GM12878 (cell line): Measurements from ENCODE around the gene TRAF3IP3. TPM values are rescaled to one million over a fixed set of nuclear protein-coding genes. Genes with fewer than 3 reads are reported as not detected.

Source experiments
- ATAC-seq: fragments of 200-7000 bp; cut with Tn5 transposase; 3 replicates; pipeline ENCODE4 v1.9.1; 2020; ENCODE audit warnings: mild to moderate bottlenecking, moderate library complexity
- BruUV-seq: library from RNA; stranded (reverse); fragments of 400-500 nt; replicated peaks from 2 replicates; lab custom pipeline; 2021; lab: Mats Ljungman, UMichigan
- CTCF ChIA-PET: fragments of 300-600 bp; sonication (Branson Sonifier 250); formaldehyde crosslinking; extraction: SDS; loops from one replicate; lab custom pipeline; 2021; ENCODE audit warnings: inconsistent platforms; lab: Yijun Ruan, JAX
- POLR2A ChIA-PET: fragments of 350-600 bp; formaldehyde crosslinking; extraction: SDS; loops from one replicate; lab custom pipeline; 2021; ENCODE audit warnings: inconsistent platforms; lab: Charles Lee
- RAD21 ChIA-PET: fragments of 300-600 bp; sonication (Branson Sonifier 250); formaldehyde crosslinking; loops from one replicate; lab custom pipeline; 2023; ENCODE audit warnings: antibody characterized with exemption; ENCODE audit not compliant: unreplicated experiment; lab: Charles Lee
- SMC1A ChIA-PET: fragments of 300-600 bp; sonication (Branson Sonifier 250); formaldehyde crosslinking; loops from one replicate; lab custom pipeline; 2023; ENCODE audit not compliant: unreplicated experiment, uncharacterized antibody; lab: Charles Lee
- DNase-seq: peaks from one replicate; pipeline ENCODE4 v3.0.0-alpha.2; 2011; ENCODE audit warnings: low read depth, low spot score
- FAIRE-seq: peaks from 3 replicates; lab custom pipeline; 2011; peaks lifted over from hg19 to GRCh38; lab: Jason Lieb, UNC
- H2AFZ ChIP-seq: 2 replicates; pipeline ENCODE4 v1.6.0; 2011; ENCODE audit warnings: low read depth, low read length, control low read depth; ENCODE audit not compliant: control insufficient read depth
- H3K27ac ChIP-seq: 2 replicates; pipeline ENCODE4 v1.5.1; 2011; ENCODE audit warnings: control low read depth; ENCODE audit not compliant: control insufficient read depth, insufficient read depth
- H3K27me3 ChIP-seq, 2 experiments: replicated peaks in 1 of 2; 2 replicates each; pipeline versions ENCODE4 v1.6.0 to v1.6.1; 2011; ENCODE audit warnings: low read length in 1 of 2; ENCODE audit not compliant: control insufficient read depth in 2 of 2, insufficient read depth in 2 of 2
- H3K36me3 ChIP-seq, 2 experiments: 2 replicates each; pipeline ENCODE4 v1.5.1; 2011; ENCODE audit warnings: low read length in 1 of 2; ENCODE audit not compliant: control insufficient read depth in 2 of 2, insufficient read depth in 2 of 2
- H3K4me1 ChIP-seq: 2 replicates; pipeline ENCODE4 v1.6.1; 2011; ENCODE audit warnings: mild to moderate bottlenecking, low read length, moderate library complexity, mixed read lengths; ENCODE audit not compliant: control insufficient read depth, insufficient read depth
- H3K4me2 ChIP-seq: 2 replicates; pipeline ENCODE4 v1.6.0; 2011; ENCODE audit warnings: control low read depth; ENCODE audit not compliant: control insufficient read depth, insufficient read depth
- H3K4me3 ChIP-seq: fragments of 200-600 bp; sonication (generic); 2 replicates; pipeline ENCODE4 v1.5.1; 2016
- H3K79me2 ChIP-seq: 2 replicates; pipeline ENCODE4 v1.6.0; 2011; ENCODE audit warnings: low read length; ENCODE audit not compliant: control insufficient read depth, insufficient read depth
- H3K9ac ChIP-seq: 2 replicates; pipeline ENCODE4 v1.8.0; 2011; ENCODE audit warnings: low read length, control low read depth, mixed read lengths; ENCODE audit not compliant: control insufficient read depth, insufficient read depth
- H3K9me3 ChIP-seq: replicated peaks from 3 replicates; pipeline ENCODE4 v1.5.1; 2011; ENCODE audit warnings: mild to moderate bottlenecking, low read length; ENCODE audit not compliant: control insufficient read depth, insufficient read depth
- H4K20me1 ChIP-seq: 2 replicates; pipeline ENCODE4 v1.6.0; 2011; ENCODE audit not compliant: control insufficient read depth, insufficient read depth
- CUX1 ChIP-seq: IDR thresholded peaks from 2 replicates; pipeline ENCODE4 v1.6.1; 2012; ENCODE audit warnings: improper control_type of control experiment, low read depth, low read length; ENCODE audit not compliant: insufficient replicate concordance
- ETV6 ChIP-seq, 2 experiments: fragments of 450-650 bp in 1 of 2; IDR thresholded peaks in 1 of 2; conservative IDR thresholded peaks in 1 of 2; 2 replicates each; pipeline ENCODE4 v1.6.1; 2014; ENCODE audit warnings: antibody characterized with exemption in 1 of 2, borderline replicate concordance in 1 of 2, low read depth in 1 of 2, mild to moderate bottlenecking in 1 of 2, moderate library complexity in 1 of 2
- SIN3A ChIP-seq: IDR thresholded peaks from 2 replicates; pipeline ENCODE4 v1.6.1; 2012; ENCODE audit warnings: low read depth, low read length, improper control_type of control experiment
- SMAD5 ChIP-seq: IDR thresholded peaks from 2 replicates; pipeline ENCODE4 v1.6.1; 2016; ENCODE audit warnings: antibody characterized with exemption, low read depth
- TCF3 ChIP-seq: IDR thresholded peaks from 2 replicates; pipeline ENCODE4 v1.6.1; 2012; ENCODE audit warnings: low read depth, mild to moderate bottlenecking, low read length, borderline replicate concordance; ENCODE audit not compliant: insufficient read depth
- WGBS: methylation state at CpG from one replicate; pipeline ENCODE4 v1.1.6; 2016; ENCODE audit warnings: low lambda C conversion rate; ENCODE audit not compliant: insufficient replicate concordance, insufficient coverage; ENCODE audit errors: missing lambda C conversion rate; 5-methylcytosine and 5-hydroxymethylcytosine counted together
- in situ Hi-C: fragments of 300-500 bp; cut with MboI; formaldehyde crosslinking; loops from 9 replicates; pipeline ENCODE4 v1.14.3; 2018; ENCODE audit warnings: mixed read lengths
- intact Hi-C: fragments of 100-400 bp; cut with micrococcal nuclease; formaldehyde crosslinking; loops from one replicate; pipeline ENCODE4 v1.14.2; 2022; ENCODE audit not compliant: unreplicated experiment
- polyA plus RNA-seq, 11 experiments: library from polyadenylated mRNA; depleted of rRNA in 4 of 11; unstranded in 6 of 11; stranded (reverse) in 5 of 11; fragments of >200 nt; fragmentation: Nextera tagmentation in 4 of 11; fragmentation: Illumina TruSeq in 1 of 11; extraction: Ambion mirVana in 4 of 11; extraction: Trizol in 1 of 11; gene quantifications; 1 replicate in 1 of 11; 2 replicates in 10 of 11; pipeline versions ENCODE4 v1.2.1 to v1.2.3, GENCODE V29; 2011 to 2016; ENCODE audit warnings: inconsistent platforms in 2 of 11, missing spikeins in 2 of 11, low read depth in 1 of 11
- total RNA-seq, 4 experiments: library from RNA; depleted of rRNA in 3 of 4; stranded (reverse); fragments of >200 nt in 3 of 4; fragmentation: Illumina TruSeq in 1 of 4; extraction: Trizol in 1 of 4; gene quantifications; 2 replicates each; pipeline versions ENCODE4 v1.2.1 to v1.2.3, GENCODE V29; 2013 to 2021
- TF ChIP-seq, protein P1 (sequence below): fragments of 450-650 bp; IDR thresholded peaks from 2 replicates; pipeline ENCODE4 v1.6.1; 2017; ENCODE audit warnings: mild to moderate bottlenecking, moderate library complexity

The TRAF3IP3 gene
- total and polyA plus RNA-seq, 10 of the 15 experiments (the other 5 are each of a cell fraction or from before 2014, with no cell fraction given) = 61.6 to 121 (median 96.5) TPM

DNA sequence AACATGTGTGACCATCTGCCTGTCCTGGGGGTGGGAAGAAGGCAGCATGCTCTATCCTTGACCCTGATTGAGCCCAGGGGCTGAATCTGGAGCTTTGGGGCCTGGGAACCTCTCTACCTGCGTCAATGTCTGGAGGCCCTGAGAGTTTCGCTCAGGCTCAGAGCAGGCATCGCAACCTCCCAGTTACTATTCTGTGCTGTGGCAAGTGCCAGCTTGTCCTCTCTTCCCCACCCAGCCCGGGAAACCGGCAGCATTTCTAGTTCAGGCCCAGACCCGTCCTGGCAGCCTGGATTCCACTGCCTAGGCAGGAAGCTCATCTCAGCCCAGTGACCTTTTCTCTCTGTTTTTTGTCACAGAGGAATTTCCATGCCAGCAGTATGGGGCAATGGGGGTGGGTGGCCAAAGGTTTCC is 60.1 kb downstream of the TRAF3IP3 start:
- RAD21 ChIA-PET = interaction anchor here (0.7 to 1.7 kb wide), 9 partner anchors 8 to 216 kb away, joined by 3 to 6 read pairs (median 3); partner anchors contain the start of genes C1orf74 and UTP25
- TF ChIP-seq SIN3A (no peak), ETV6 (conservative IDR thresholded peaks at IDR 0.05 in 1 of 2, IDR thresholded peaks at IDR 0.05 in 1 of 2; ENCODE audit: borderline replicate concordance in 1 of 2, low read depth in 1 of 2) (no peak), CUX1 (no peak), SMAD5 (no peak), TCF3 (no peak)
- TF ChIP-seq, protein P1, sequence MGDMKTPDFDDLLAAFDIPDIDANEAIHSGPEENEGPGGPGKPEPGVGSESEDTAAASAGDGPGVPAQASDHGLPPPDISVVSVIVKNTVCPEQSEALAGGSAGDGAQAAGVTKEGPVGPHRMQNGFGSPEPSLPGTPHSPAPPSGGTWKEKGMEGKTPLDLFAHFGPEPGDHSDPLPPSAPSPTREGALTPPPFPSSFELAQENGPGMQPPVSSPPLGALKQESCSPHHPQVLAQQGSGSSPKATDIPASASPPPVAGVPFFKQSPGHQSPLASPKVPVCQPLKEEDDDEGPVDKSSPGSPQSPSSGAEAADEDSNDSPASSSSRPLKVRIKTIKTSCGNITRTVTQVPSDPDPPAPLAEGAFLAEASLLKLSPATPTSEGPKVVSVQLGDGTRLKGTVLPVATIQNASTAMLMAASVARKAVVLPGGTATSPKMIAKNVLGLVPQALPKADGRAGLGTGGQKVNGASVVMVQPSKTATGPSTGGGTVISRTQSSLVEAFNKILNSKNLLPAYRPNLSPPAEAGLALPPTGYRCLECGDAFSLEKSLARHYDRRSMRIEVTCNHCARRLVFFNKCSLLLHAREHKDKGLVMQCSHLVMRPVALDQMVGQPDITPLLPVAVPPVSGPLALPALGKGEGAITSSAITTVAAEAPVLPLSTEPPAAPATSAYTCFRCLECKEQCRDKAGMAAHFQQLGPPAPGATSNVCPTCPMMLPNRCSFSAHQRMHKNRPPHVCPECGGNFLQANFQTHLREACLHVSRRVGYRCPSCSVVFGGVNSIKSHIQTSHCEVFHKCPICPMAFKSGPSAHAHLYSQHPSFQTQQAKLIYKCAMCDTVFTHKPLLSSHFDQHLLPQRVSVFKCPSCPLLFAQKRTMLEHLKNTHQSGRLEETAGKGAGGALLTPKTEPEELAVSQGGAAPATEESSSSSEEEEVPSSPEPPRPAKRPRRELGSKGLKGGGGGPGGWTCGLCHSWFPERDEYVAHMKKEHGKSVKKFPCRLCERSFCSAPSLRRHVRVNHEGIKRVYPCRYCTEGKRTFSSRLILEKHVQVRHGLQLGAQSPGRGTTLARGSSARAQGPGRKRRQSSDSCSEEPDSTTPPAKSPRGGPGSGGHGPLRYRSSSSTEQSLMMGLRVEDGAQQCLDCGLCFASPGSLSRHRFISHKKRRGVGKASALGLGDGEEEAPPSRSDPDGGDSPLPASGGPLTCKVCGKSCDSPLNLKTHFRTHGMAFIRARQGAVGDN = 0 out of 2 replicates have a peak, but pooled peaks have one; percentile 41
- no TSS peak for BruUV-seq
- no peaks in the 10 kb centered on the region for H3K36me3 ChIP-seq
- no peak overlapping the region for H3K4me3 ChIP-seq
- no peaks in the 10 kb centered on the region for H4K20me1 ChIP-seq
- ATAC-seq = peak; percentile 64
- intact Hi-C loops (no loop called here), in situ Hi-C loops (no loop called here)
- 38% methylated on average over 6 of the region's 6 CpGs for WGBS
- POLR2A ChIA-PET = interaction anchor here (0.5 to 1.4 kb wide), 6 partner anchors 8 to 48 kb away, joined by 3 to 5 read pairs (median 4); partner anchors contain the start of gene C1orf74
- no peaks in the 10 kb centered on the region for H3K79me2 ChIP-seq
- H3K9ac ChIP-seq = no peak overlapping the region
- FAIRE-seq = no peak
- SMC1A ChIA-PET = interaction anchor here (0.7 to 7.0 kb wide), 15 partner anchors 8 to 80 kb away, joined by 3 to 49 read pairs (median 3); partner anchors contain the start of genes TRAF3IP3 and UTP25
- no peak for DNase-seq
- no peak overlapping the region for H3K4me2 ChIP-seq
- no peak overlapping the region; the same call in 1 of the 2 replicates for H2AFZ ChIP-seq
- H3K4me1 ChIP-seq = no peaks in the 10 kb centered on the region
- CTCF ChIA-PET = interaction anchor here (0.7 to 4.7 kb wide), 11 partner anchors 7 to 248 kb away, joined by 3 to 49 read pairs (median 4); partner anchors contain the start of gene UTP25
- H3K27me3 ChIP-seq = no peaks in the 10 kb centered on the region; a peak in 1 of 4 replicates
- no peaks in the 10 kb centered on the region for H3K9me3 ChIP-seq
- H3K27ac ChIP-seq = no peak overlapping the region
